ENCODE data around the gene C1orf159. TPM values are rescaled to one million over a fixed set of nuclear protein-coding genes. Genes with fewer than 3 reads are reported as not detected.

Gene C1orf159
- total RNA-seq, 1 donor from 2014 or later, result 2.1 TPM

DNA sequence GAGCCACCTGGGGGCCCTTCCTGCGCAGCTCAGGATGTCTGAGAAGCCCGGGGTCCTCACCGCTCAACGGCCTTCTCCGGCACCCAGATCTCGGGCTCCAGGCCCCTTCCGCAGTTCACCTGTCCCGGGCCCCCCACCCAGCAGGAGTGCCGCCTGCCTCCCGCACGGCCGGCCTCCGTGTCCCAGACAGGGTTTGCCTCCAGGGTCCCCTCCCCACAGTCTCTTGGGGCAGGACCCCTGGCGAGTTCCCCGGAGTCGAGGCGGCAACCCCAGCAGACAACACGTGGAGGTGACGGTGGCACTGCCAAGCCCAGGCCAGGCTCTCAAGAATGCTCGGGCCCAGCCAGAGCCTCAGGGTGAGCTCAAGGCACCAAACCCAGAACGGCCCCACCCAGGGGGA lies 35.4 kb upstream of the C1orf159 start:
- H3K36me3 ChIP-seq (ENCODE audit: control insufficient read depth in 3 of 3, insufficient read depth in 3 of 3, low read length in 3 of 3), result no peaks in the 10 kb centered on the region
- no peaks in the 10 kb centered on the region for H3K4me1 ChIP-seq (ENCODE audit: control insufficient read depth in 3 of 3, insufficient read depth in 3 of 3, low read length in 3 of 3)
- no peak overlapping the region for H3K4me3 ChIP-seq (ENCODE audit: low read length in 3 of 3)
- peaks cover 0 to 20% (median 9%) of the 10 kb centered on the region in 3 donors for H3K27me3 ChIP-seq (ENCODE audit: control insufficient read depth in 3 of 3, insufficient read depth in 3 of 3, low read length in 3 of 3)
- no peak overlapping the region for H3K27ac ChIP-seq (ENCODE audit: low read depth, low read length)
- no peak overlapping the region for H3K9ac ChIP-seq (ENCODE audit: low read depth in 1 of 3, low read length in 3 of 3)
- no peaks in the 10 kb centered on the region for H3K9me3 ChIP-seq (ENCODE audit: control insufficient read depth in 3 of 3, low read length in 3 of 3)

DNA sequence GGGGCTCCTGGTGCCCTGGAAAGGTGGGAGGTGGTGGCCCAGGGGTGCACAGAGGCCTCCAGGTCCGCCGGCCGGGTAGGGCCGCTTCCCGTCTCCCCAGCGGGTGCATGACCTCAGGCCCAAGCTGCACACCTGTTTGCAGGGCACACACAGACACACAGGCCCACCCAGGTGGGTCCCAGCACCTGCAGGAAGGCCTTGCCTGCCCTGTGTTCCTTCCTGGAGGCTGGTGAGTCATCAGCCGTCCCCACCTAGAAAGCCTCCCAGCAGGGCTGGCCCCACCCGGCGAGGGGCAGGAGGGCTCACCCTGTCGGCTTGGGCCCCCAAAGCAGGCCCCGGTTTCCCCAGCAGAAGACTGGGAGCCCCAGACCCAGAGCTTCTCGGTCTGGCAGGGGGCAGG lies 34.2 kb upstream of the C1orf159 start:
- Histone ChIP-seq H3K27ac (ENCODE audit: low read depth, low read length) (no peak overlapping the region), H3K9me3 (ENCODE audit: control insufficient read depth in 3 of 3, low read length in 3 of 3) (no peaks in the 10 kb centered on the region), H3K36me3 (ENCODE audit: control insufficient read depth in 3 of 3, insufficient read depth in 3 of 3, low read length in 3 of 3) (no peaks in the 10 kb centered on the region), H3K4me3 (ENCODE audit: low read length in 3 of 3) (no peak overlapping the region), H3K27me3 (ENCODE audit: control insufficient read depth in 3 of 3, insufficient read depth in 3 of 3, low read length in 3 of 3) (peaks cover 3 to 21% (median 8%) of the 10 kb centered on the region in 3 donors), H3K9ac (ENCODE audit: low read depth in 1 of 3, low read length in 3 of 3) (no peak overlapping the region), H3K4me1 (ENCODE audit: control insufficient read depth in 3 of 3, insufficient read depth in 3 of 3, low read length in 3 of 3) (no peaks in the 10 kb centered on the region)

DNA sequence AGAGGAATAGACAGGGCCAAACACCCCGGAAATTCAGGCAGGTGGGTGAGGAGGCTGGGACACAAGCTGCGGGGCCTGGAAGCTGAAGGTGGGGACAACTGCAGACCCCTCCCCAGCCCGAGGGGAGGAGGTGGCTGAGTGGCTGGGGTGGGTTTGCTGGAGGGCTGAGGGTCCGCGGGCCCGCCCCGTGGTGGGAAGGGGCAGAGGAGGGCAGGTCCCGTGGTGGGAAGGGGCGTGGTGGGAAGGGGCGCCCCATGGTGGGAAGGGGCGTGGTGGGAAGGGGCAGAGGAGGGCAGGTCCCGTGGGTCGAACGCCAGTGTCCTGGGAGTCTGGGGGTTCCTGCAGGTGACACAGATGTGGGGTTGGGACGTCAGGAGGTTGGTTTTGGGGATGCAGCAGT lies 33.5 kb upstream of the C1orf159 start:
- H3K4me3 ChIP-seq (ENCODE audit: low read length in 3 of 3), result no peak overlapping the region
- no peaks in the 10 kb centered on the region for H3K4me1 ChIP-seq (ENCODE audit: control insufficient read depth in 3 of 3, insufficient read depth in 3 of 3, low read length in 3 of 3)
- H3K9ac ChIP-seq (ENCODE audit: low read depth in 1 of 3, low read length in 3 of 3), result no peak overlapping the region
- H3K27me3 ChIP-seq (ENCODE audit: control insufficient read depth in 3 of 3, insufficient read depth in 3 of 3, low read length in 3 of 3), result peaks cover 3 to 25% (median 14%) of the 10 kb centered on the region in 3 donors
- no peaks in the 10 kb centered on the region for H3K36me3 ChIP-seq (ENCODE audit: control insufficient read depth in 3 of 3, insufficient read depth in 3 of 3, low read length in 3 of 3)
- H3K27ac ChIP-seq (ENCODE audit: low read depth, low read length), result no peak overlapping the region
- H3K9me3 ChIP-seq (ENCODE audit: control insufficient read depth in 3 of 3, low read length in 3 of 3), result no peaks in the 10 kb centered on the region

DNA sequence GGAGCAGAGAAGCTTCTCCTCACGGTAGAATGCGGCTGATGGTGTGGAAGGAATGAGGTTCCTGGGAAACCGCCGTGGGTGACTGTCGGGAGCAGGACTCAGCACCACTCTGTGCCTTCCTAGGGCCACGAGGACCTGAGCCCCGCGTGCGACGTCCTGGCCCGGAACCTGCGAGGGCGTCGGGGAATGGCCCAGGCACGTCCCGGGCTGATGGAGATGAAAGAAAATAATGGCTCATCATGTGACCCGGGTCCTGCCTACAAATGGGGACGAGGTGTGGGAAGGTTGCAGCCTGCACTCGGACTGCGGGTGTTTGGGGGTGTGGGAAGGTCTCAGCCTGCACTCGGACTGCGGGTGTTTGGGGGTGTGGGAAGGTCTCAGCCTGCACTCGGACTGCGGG lies 32.7 kb upstream of the C1orf159 start:
- no peaks in the 10 kb centered on the region for H3K4me1 ChIP-seq (ENCODE audit: control insufficient read depth in 3 of 3, insufficient read depth in 3 of 3, low read length in 3 of 3)
- H3K36me3 ChIP-seq (ENCODE audit: control insufficient read depth in 3 of 3, insufficient read depth in 3 of 3, low read length in 3 of 3), result no peaks in the 10 kb centered on the region
- no peak overlapping the region for H3K9ac ChIP-seq (ENCODE audit: low read depth in 1 of 3, low read length in 3 of 3)
- no peaks in the 10 kb centered on the region for H3K9me3 ChIP-seq (ENCODE audit: control insufficient read depth in 3 of 3, low read length in 3 of 3)
- no peak overlapping the region for H3K27ac ChIP-seq (ENCODE audit: low read depth, low read length)
- H3K4me3 ChIP-seq (ENCODE audit: low read length in 3 of 3), result no peak overlapping the region
- H3K27me3 ChIP-seq (ENCODE audit: control insufficient read depth in 3 of 3, insufficient read depth in 3 of 3, low read length in 3 of 3), result peaks cover 3 to 25% (median 23%) of the 10 kb centered on the region in 3 donors

DNA sequence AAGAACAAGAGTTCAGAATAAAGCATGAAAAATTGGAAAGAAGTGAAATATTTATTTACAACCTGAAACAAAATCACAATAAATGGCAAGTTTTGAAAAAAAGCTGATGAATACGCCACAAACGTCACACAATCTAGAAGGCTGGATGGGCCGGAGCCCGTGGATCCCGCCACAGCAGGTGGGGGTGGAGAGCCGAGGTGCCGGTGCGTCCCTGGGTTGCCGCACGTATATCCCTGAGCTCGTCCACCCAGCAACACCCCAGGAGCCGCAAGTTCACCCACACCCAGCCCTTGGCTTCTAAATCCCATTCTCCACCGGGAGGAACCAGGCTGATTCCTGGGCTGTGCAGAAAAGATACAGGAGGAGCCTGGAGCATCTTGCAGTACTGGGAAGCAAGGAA lies 32.2 kb upstream of the C1orf159 start:
- Histone ChIP-seq H3K4me3 (ENCODE audit: low read length in 3 of 3) (no peak overlapping the region), H3K36me3 (ENCODE audit: control insufficient read depth in 3 of 3, insufficient read depth in 3 of 3, low read length in 3 of 3) (no peaks in the 10 kb centered on the region), H3K9me3 (ENCODE audit: control insufficient read depth in 3 of 3, low read length in 3 of 3) (no peaks in the 10 kb centered on the region), H3K27me3 (ENCODE audit: control insufficient read depth in 3 of 3, insufficient read depth in 3 of 3, low read length in 3 of 3) (peaks cover 3 to 25% (median 24%) of the 10 kb centered on the region in 3 donors), H3K9ac (ENCODE audit: low read depth in 1 of 3, low read length in 3 of 3) (no peak overlapping the region), H3K4me1 (ENCODE audit: control insufficient read depth in 3 of 3, insufficient read depth in 3 of 3, low read length in 3 of 3) (no peaks in the 10 kb centered on the region), H3K27ac (ENCODE audit: low read depth, low read length) (no peak overlapping the region)

DNA sequence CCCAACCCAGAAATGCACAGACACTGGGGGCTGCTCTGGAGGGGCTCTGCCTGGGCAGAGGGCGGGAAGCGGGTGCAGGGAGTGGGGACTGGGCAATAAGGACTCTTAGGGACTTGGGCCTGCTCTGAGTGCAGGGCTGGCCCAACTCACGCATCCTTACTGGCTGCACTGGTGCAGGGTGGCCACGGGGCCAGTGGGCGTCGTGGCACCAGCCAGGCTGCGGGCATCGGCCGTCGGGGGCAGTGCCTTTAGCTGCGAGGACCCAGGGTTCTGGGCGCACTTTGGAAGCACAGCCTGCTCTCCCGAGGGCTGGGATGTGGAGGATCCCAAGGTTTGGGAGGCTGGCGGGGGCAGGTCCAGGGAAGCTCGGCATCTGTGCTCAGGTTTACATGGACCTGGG lies 30.7 kb upstream of the C1orf159 start:
- H3K4me1 ChIP-seq (ENCODE audit: control insufficient read depth in 3 of 3, insufficient read depth in 3 of 3, low read length in 3 of 3), result no peaks in the 10 kb centered on the region
- H3K9ac ChIP-seq (ENCODE audit: low read depth in 1 of 3, low read length in 3 of 3), result no peak overlapping the region
- no peak overlapping the region for H3K4me3 ChIP-seq (ENCODE audit: low read length in 3 of 3)
- H3K27me3 ChIP-seq (ENCODE audit: control insufficient read depth in 3 of 3, insufficient read depth in 3 of 3, low read length in 3 of 3), result peaks cover 7 to 31% (median 29%) of the 10 kb centered on the region in 3 donors
- H3K36me3 ChIP-seq (ENCODE audit: control insufficient read depth in 3 of 3, insufficient read depth in 3 of 3, low read length in 3 of 3), result no peaks in the 10 kb centered on the region
- no peak overlapping the region for H3K27ac ChIP-seq (ENCODE audit: low read depth, low read length)
- no peaks in the 10 kb centered on the region for H3K9me3 ChIP-seq (ENCODE audit: control insufficient read depth in 3 of 3, low read length in 3 of 3)

DNA sequence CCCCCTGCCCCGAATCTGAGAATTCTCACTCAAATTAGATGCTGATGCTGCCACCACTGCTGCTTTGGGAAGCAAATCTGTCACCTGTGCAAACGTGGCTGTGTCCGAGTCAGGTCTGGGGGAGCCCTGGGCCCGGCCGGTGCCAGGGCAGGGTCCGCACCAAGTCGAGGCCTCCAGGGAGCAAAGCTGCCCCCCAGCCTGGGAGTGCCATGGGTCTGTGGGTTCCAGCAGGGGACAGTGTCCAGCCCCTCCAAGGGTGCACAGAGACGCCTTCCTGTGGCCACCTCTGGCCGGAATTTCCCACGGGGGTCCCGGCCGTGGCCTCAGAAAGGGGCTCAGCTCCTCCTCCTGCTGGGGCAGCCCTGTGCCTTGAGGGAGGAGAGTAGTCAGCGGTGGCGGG lies 30.1 kb upstream of the C1orf159 start:
- Histone ChIP-seq H3K9me3 (ENCODE audit: control insufficient read depth in 3 of 3, low read length in 3 of 3) (no peaks in the 10 kb centered on the region), H3K9ac (ENCODE audit: low read depth in 1 of 3, low read length in 3 of 3) (no peak overlapping the region), H3K36me3 (ENCODE audit: control insufficient read depth in 3 of 3, insufficient read depth in 3 of 3, low read length in 3 of 3) (no peaks in the 10 kb centered on the region), H3K4me1 (ENCODE audit: control insufficient read depth in 3 of 3, insufficient read depth in 3 of 3, low read length in 3 of 3) (no peaks in the 10 kb centered on the region), H3K4me3 (ENCODE audit: low read length in 3 of 3) (no peak overlapping the region), H3K27me3 (ENCODE audit: control insufficient read depth in 3 of 3, insufficient read depth in 3 of 3, low read length in 3 of 3) (peaks cover 7 to 33% (median 29%) of the 10 kb centered on the region in 3 donors), H3K27ac (ENCODE audit: low read depth, low read length) (no peak overlapping the region)

DNA sequence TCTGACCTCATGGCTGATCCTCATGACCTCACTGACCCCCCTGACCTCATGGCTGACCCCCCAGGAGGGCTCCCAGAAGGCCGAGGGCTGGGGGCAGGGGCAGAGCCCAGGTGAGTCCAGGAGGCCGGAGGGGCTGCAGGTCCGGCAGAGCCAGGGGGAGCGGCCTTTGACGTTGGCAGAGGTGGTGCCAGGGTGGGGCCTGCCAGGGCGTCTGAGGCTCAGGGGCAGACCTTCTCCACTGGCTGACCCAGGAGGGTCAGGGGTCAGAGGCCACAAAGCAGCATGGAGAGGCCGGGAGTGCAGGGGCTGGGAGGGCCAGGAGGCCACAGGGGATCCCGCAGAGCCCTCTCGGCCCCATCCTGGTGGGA lies 29.6 kb upstream of the C1orf159 start:
- Histone ChIP-seq H3K4me1 (ENCODE audit: control insufficient read depth in 3 of 3, insufficient read depth in 3 of 3, low read length in 3 of 3) (no peaks in the 10 kb centered on the region), H3K36me3 (ENCODE audit: control insufficient read depth in 3 of 3, insufficient read depth in 3 of 3, low read length in 3 of 3) (no peaks in the 10 kb centered on the region), H3K27ac (ENCODE audit: low read depth, low read length) (no peak overlapping the region), H3K9ac (ENCODE audit: low read depth in 1 of 3, low read length in 3 of 3) (no peak overlapping the region), H3K4me3 (ENCODE audit: low read length in 3 of 3) (no peak overlapping the region), H3K27me3 (ENCODE audit: control insufficient read depth in 3 of 3, insufficient read depth in 3 of 3, low read length in 3 of 3) (peaks cover 10 to 36% (median 32%) of the 10 kb centered on the region in 3 donors), H3K9me3 (ENCODE audit: control insufficient read depth in 3 of 3, low read length in 3 of 3) (no peaks in the 10 kb centered on the region)

DNA sequence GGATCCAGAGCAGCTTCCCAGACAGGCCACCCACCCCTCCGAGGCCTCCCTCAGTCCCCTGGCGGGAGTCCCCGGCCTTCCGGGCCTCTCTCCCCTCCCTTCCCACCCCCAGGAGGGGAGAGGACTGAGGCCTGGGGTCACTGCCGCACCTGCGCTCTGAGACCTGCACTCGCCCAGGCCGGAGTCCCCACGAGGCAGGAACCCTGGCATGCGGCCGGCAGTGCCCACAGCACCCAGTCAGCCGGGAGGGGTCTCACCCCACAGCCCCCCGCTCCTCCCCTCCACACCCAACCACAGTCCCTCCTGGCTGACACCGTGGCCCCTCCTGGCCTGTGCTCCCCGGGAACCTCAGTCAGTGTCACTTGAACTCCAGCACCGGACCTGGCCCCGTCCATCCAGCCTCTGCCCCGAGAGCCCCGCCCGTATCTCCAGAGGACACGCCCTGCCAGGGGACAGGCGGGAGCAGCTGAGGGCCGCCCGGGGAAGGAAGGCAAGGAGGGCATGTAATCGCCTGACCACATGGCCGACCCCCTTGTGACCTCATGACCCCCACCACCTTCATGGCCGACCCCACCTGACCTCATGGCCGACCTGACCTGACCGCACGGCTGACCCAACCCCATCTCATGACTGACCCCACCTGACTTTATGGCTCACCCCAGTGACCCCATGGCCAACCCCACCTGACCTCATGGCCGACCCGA lies 29.1 kb upstream of the C1orf159 start:
- Histone ChIP-seq H3K36me3 (ENCODE audit: control insufficient read depth in 3 of 3, insufficient read depth in 3 of 3, low read length in 3 of 3) (no peaks in the 10 kb centered on the region), H3K4me1 (ENCODE audit: control insufficient read depth in 3 of 3, insufficient read depth in 3 of 3, low read length in 3 of 3) (no peaks in the 10 kb centered on the region), H3K9me3 (ENCODE audit: control insufficient read depth in 3 of 3, low read length in 3 of 3) (no peaks in the 10 kb centered on the region), H3K4me3 (ENCODE audit: low read length in 3 of 3) (no peak overlapping the region), H3K27me3 (ENCODE audit: control insufficient read depth in 3 of 3, insufficient read depth in 3 of 3, low read length in 3 of 3) (peaks cover 11 to 36% (median 32%) of the 10 kb centered on the region in 3 donors), H3K9ac (ENCODE audit: low read depth in 1 of 3, low read length in 3 of 3) (no peak overlapping the region), H3K27ac (ENCODE audit: low read depth, low read length) (no peak overlapping the region)

DNA sequence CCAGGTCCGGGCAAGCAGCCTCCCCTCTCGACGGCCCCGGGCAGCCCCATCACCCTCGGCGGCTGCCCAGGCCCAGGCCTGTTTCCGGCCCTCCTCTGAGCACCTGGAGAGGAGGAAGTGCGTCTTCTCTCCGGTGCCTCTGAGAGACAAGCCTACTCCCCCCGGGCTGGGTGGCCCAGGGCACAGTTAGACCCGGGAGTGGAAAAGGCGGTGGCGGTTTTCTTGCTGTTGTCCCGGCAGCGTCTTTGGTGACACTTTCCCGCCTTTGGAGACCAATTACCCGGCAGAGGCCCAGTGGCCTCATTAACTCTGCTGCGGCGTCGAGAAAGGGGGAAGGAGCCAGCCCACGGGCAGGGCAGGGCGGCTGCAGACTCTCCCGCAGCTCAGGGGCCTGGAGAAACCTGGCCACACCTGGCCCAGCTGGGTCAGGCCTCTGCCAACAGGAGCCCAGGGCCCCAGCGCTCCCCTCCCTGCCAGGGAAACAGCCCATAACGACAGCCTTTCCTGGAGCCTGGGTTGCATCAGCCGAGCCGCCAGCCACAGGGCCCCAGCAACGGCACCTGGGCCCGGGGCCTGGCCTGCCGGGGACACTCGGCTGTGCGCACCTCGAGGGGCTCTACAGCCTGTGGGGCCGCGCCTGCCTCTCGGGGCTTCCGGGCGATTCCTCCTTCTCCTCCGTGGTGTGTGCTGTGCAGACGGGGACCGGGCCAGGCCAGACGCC lies 28.4 kb upstream of the C1orf159 start:
- Histone ChIP-seq H3K27me3 (ENCODE audit: control insufficient read depth in 3 of 3, insufficient read depth in 3 of 3, low read length in 3 of 3) (peaks cover 11 to 36% (median 32%) of the 10 kb centered on the region in 3 donors), H3K27ac (ENCODE audit: low read depth, low read length) (no peak overlapping the region), H3K9ac (ENCODE audit: low read depth in 1 of 3, low read length in 3 of 3) (no peak overlapping the region), H3K36me3 (ENCODE audit: control insufficient read depth in 3 of 3, insufficient read depth in 3 of 3, low read length in 3 of 3) (no peaks in the 10 kb centered on the region), H3K9me3 (ENCODE audit: control insufficient read depth in 3 of 3, low read length in 3 of 3) (no peaks in the 10 kb centered on the region), H3K4me1 (ENCODE audit: control insufficient read depth in 3 of 3, insufficient read depth in 3 of 3, low read length in 3 of 3) (no peaks in the 10 kb centered on the region), H3K4me3 (ENCODE audit: low read length in 3 of 3) (no peak overlapping the region)
